Measurements from ENCODE around the gene CDC26.

The CDC26 gene

DNA sequence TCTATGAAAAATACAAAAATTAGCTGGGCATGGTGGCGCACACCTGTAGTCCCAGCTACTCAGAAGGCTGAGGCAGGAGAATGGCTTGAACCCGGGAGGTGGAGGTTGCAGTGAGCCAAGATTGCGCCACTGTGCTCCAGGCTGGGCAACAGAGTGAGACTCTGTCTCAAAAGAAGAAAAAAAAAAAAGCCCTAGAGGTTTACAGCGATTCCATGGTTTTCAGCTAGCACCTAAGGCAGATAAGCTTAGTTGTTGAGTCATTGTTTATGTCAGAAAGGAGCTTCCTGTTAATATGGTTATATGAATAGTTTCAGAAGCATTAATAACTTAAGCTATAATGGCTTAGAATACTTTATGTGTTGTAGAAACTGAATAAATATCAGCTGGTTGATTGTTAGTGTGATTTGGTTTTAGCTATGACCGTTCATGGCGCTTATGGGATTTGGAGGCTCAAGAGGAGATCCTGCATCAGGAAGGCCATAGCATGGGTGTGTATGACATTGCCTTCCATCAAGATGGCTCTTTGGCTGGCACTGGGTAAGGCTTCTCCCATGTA lies 14.8 kb upstream of the CDC26 start:
- Histone ChIP-seq H3K9me3 (replicated peaks; ENCODE audit: insufficient read depth, low read length) (no peaks in the 10 kb centered on the region), H3K27me3 (replicated peaks; ENCODE audit: insufficient read depth, low read length) (no peaks in the 10 kb centered on the region), H3K27ac (ENCODE audit: low read length) (no peak overlapping the region), H3K79me2 (ENCODE audit: low read length) (0 out of 2 replicates have a peak, but pooled peaks cover 3% of the 10 kb centered on the region), H3K4me1 (ENCODE audit: low read length) (no peaks in the 10 kb centered on the region), H3K4me3 (ENCODE audit: low read length) (no peak overlapping the region), H3K9me2 (replicated peaks; ENCODE audit: insufficient read depth, low read length) (no peaks in the 10 kb centered on the region), H3K9ac (ENCODE audit: low read length) (no peak overlapping the region), H3F3A (ENCODE audit: insufficient read depth, low read length) (no peaks in the 10 kb centered on the region), H3K4me2 (ENCODE audit: low read depth, low read length) (no peak overlapping the region), H4K20me1 (ENCODE audit: insufficient read depth, low read length) (no peaks in the 10 kb centered on the region), H2AFZ (ENCODE audit: low read length) (no peak overlapping the region), H3K36me3 (replicated peaks; ENCODE audit: insufficient read depth, low read length) (peaks cover 34% of the 10 kb centered on the region)
- TF ChIP-seq, protein P1, sequence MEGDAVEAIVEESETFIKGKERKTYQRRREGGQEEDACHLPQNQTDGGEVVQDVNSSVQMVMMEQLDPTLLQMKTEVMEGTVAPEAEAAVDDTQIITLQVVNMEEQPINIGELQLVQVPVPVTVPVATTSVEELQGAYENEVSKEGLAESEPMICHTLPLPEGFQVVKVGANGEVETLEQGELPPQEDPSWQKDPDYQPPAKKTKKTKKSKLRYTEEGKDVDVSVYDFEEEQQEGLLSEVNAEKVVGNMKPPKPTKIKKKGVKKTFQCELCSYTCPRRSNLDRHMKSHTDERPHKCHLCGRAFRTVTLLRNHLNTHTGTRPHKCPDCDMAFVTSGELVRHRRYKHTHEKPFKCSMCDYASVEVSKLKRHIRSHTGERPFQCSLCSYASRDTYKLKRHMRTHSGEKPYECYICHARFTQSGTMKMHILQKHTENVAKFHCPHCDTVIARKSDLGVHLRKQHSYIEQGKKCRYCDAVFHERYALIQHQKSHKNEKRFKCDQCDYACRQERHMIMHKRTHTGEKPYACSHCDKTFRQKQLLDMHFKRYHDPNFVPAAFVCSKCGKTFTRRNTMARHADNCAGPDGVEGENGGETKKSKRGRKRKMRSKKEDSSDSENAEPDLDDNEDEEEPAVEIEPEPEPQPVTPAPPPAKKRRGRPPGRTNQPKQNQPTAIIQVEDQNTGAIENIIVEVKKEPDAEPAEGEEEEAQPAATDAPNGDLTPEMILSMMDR (IDR thresholded peaks at IDR 0.05; ENCODE audit: low read length): no peak
- TF ChIP-seq EZH2 (optimal IDR thresholded peaks at IDR 0.05; ENCODE audit: low read depth, low read length) (no peak), EZH2phosphoT487 (IDR thresholded peaks at IDR 0.05; ENCODE audit: low read length) (no peak)
- DNase-seq: no peak

DNA sequence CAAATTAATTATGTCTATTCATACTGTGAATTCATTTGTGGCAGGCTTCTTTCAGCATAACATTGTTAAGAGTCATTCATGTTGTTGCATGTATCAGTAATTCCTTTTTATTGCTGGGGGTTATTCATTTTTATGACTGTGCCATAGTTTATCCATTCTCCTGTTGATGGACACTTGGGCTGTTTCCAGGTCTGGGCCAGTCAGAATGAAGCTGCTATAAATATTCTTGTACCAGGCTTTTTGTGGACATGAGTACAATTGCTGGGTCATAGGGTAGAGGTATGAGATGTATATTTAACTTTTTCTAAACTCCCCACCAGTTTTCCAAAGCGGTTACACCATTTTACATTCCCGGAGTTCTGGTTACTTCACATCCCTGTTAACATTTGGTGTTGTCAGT lies 13.7 kb upstream of the CDC26 start:
- TF ChIP-seq, protein P1 (IDR thresholded peaks at IDR 0.05; ENCODE audit: low read length): no peak
- TF ChIP-seq EZH2phosphoT487 (IDR thresholded peaks at IDR 0.05; ENCODE audit: low read length) (no peak), EZH2 (optimal IDR thresholded peaks at IDR 0.05; ENCODE audit: low read depth, low read length) (no peak)
- H3K79me2 ChIP-seq (ENCODE audit: low read length): 0 out of 2 replicates have a peak, but pooled peaks cover 3% of the 10 kb centered on the region
- H2AFZ ChIP-seq (ENCODE audit: low read length): no peak overlapping the region
- no peaks in the 10 kb centered on the region for H3K4me1 ChIP-seq (ENCODE audit: low read length)
- H3K9me3 ChIP-seq (replicated peaks; ENCODE audit: insufficient read depth, low read length): no peaks in the 10 kb centered on the region
- H3K27ac ChIP-seq (ENCODE audit: low read length): no peak overlapping the region
- H3K36me3 ChIP-seq (replicated peaks; ENCODE audit: insufficient read depth, low read length): peaks cover 34% of the 10 kb centered on the region
- no peaks in the 10 kb centered on the region for H4K20me1 ChIP-seq (ENCODE audit: insufficient read depth, low read length)
- no peak overlapping the region for H3K4me3 ChIP-seq (ENCODE audit: low read length)
- no peaks in the 10 kb centered on the region for H3K27me3 ChIP-seq (replicated peaks; ENCODE audit: insufficient read depth, low read length)
- no peaks in the 10 kb centered on the region for H3F3A ChIP-seq (ENCODE audit: insufficient read depth, low read length)
- H3K9me2 ChIP-seq (replicated peaks; ENCODE audit: insufficient read depth, low read length): no peaks in the 10 kb centered on the region
- H3K9ac ChIP-seq (ENCODE audit: low read length): no peak overlapping the region
- H3K4me2 ChIP-seq (ENCODE audit: low read depth, low read length): no peak overlapping the region
- no peak for DNase-seq

DNA sequence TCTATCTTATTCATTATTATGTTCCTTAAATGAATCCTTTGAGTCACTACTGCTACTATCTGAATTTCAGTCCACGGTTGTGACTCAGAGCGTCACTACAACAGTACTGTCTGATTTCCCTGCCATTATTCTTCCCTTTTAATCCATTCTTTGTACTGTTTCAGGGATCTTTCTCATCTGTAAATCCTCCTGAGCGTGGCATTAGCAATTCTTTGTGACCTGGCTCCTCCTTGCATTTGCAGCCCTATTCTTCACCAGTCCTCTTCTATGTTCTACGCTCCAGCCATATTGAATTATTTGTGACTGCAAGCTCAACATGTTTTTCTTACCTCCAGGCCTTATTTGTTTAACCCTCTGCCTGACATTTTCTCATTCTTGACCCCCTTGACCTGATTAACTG lies 6.0 kb upstream of the CDC26 start:
- H3K27me3 ChIP-seq (replicated peaks; ENCODE audit: insufficient read depth, low read length): no peaks in the 10 kb centered on the region

More for the DNA sequence above, 6.0 kb upstream of the CDC26 start:
- H2AFZ ChIP-seq (ENCODE audit: low read length): no peak overlapping the region
- H3K79me2 ChIP-seq (ENCODE audit: low read length): peaks cover 44% of the 10 kb centered on the region
- H3F3A ChIP-seq (ENCODE audit: insufficient read depth, low read length): no peaks in the 10 kb centered on the region
- H3K4me3 ChIP-seq (ENCODE audit: low read length): no peak overlapping the region
- peaks cover 3% of the 10 kb centered on the region for H3K4me1 ChIP-seq (ENCODE audit: low read length)
- no peaks in the 10 kb centered on the region for H3K9me2 ChIP-seq (replicated peaks; ENCODE audit: insufficient read depth, low read length)
- H3K9me3 ChIP-seq (replicated peaks; ENCODE audit: insufficient read depth, low read length): no peaks in the 10 kb centered on the region
- no peak overlapping the region for H3K9ac ChIP-seq (ENCODE audit: low read length)
- peaks cover 40% of the 10 kb centered on the region for H3K36me3 ChIP-seq (replicated peaks; ENCODE audit: insufficient read depth, low read length)
- H3K4me2 ChIP-seq (ENCODE audit: low read depth, low read length): no peak overlapping the region
- DNase-seq: no peak
- H4K20me1 ChIP-seq (ENCODE audit: insufficient read depth, low read length): no peaks in the 10 kb centered on the region
- H3K27ac ChIP-seq (ENCODE audit: low read length): no peak overlapping the region
- TF ChIP-seq, protein P1 (IDR thresholded peaks at IDR 0.05; ENCODE audit: low read length): no peak
- TF ChIP-seq EZH2 (optimal IDR thresholded peaks at IDR 0.05; ENCODE audit: low read depth, low read length): no peak
- no peak for TF ChIP-seq EZH2phosphoT487 (IDR thresholded peaks at IDR 0.05; ENCODE audit: low read length)
